Duodenal mucosa (tissue), 2 donors: ENCODE data around the gene VPS33B.
"Not testable (repeated sequence)": the region's sequence is repeated elsewhere in the genome, so short reads cannot be mapped to it uniquely, and the experiment has no call there.

Experiments used
- H3K27ac ChIP-seq: one replicate; pipeline ENCODE4 v1.7.0; 2013; ENCODE audit warnings: low read depth, low read length
- H3K27me3 ChIP-seq, 2 donors: one replicate each; pipeline ENCODE4 v1.7.0; 2013; ENCODE audit warnings: low read length in 2 of 2, control low read depth in 1 of 2; ENCODE audit not compliant: insufficient read depth in 2 of 2, control insufficient read depth in 1 of 2
- H3K36me3 ChIP-seq, 2 donors: one replicate each; pipeline ENCODE4 v1.7.0; 2013; ENCODE audit warnings: low read length in 2 of 2, control low read depth in 1 of 2; ENCODE audit not compliant: insufficient read depth in 2 of 2, control insufficient read depth in 1 of 2
- H3K4me1 ChIP-seq, 2 donors: one replicate each; pipeline ENCODE4 v1.7.0; 2013; ENCODE audit warnings: low read length in 2 of 2, control low read depth in 1 of 2; ENCODE audit not compliant: insufficient read depth in 2 of 2, control insufficient read depth in 1 of 2
- H3K4me3 ChIP-seq, 2 donors: one replicate each; pipeline ENCODE4 v1.7.0; 2013; ENCODE audit warnings: low read length in 2 of 2, low read depth in 1 of 2
- H3K9ac ChIP-seq, 2 donors: one replicate each; pipeline ENCODE4 v1.7.0; 2013; ENCODE audit warnings: low read length in 2 of 2, low read depth in 1 of 2
- H3K9me3 ChIP-seq, 2 donors: one replicate each; pipeline ENCODE4 v1.7.0; 2013; ENCODE audit warnings: low read length in 2 of 2, control low read depth in 1 of 2; ENCODE audit not compliant: control insufficient read depth in 1 of 2

VPS33B gene

GRCh38 chr15:91054816-91055215, 32.4 kb upstream of the VPS33B start:
- H3K36me3 ChIP-seq: no peaks in the 10 kb centered on the region

GRCh38 chr15:91051248-91051647, 28.9 kb upstream of the VPS33B start:
- Histone ChIP-seq H3K9ac (no peak overlapping the region), H3K36me3 (no peaks in the 10 kb centered on the region), H3K9me3 (no peaks in the 10 kb centered on the region), H3K27ac (no peak overlapping the region), H3K4me1 (peaks cover 4 to 5% of the 10 kb centered on the region in 2 donors), H3K27me3 (peaks cover 7 to 9% of the 10 kb centered on the region in 2 donors), H3K4me3 (no peak overlapping the region)

More at GRCh38 chr15:91054816-91055215, 32.4 kb upstream of the VPS33B start:
- Histone ChIP-seq H3K9me3 (no peaks in the 10 kb centered on the region), H3K9ac (no peak overlapping the region), H3K27me3 (peaks cover 9 to 20% of the 10 kb centered on the region in 2 donors), H3K4me1 (peaks cover 0 to 4% of the 10 kb centered on the region in 2 donors), H3K4me3 (no peak overlapping the region), H3K27ac (no peak overlapping the region)

- peaks cover 0 to 5% of the 10 kb centered on the region in 2 donors for H3K4me1 ChIP-seq
- no peaks in the 10 kb centered on the region for H3K36me3 ChIP-seq
- H3K4me3 ChIP-seq: no peak overlapping the region
- no peak overlapping the region for H3K27ac ChIP-seq
- peaks cover 3 to 9% of the 10 kb centered on the region in 2 donors for H3K27me3 ChIP-seq
- H3K9me3 ChIP-seq: no peaks in the 10 kb centered on the region
- no peak overlapping the region for H3K9ac ChIP-seq
These were observed 27.7 kb upstream of the VPS33B start for GRCh38 chr15:91050128-91050455.

GRCh38 chr15:91049378-91050127, 27.2 kb upstream of the VPS33B start:
- H3K27ac ChIP-seq: no peak overlapping the region
- no peaks in the 10 kb centered on the region for H3K36me3 ChIP-seq
- peaks cover 3 to 6% of the 10 kb centered on the region in 2 donors for H3K27me3 ChIP-seq
- H3K4me3 ChIP-seq: peak overlapping the region; percentile 37 to 61
- peaks cover 0 to 5% of the 10 kb centered on the region in 2 donors for H3K4me1 ChIP-seq
- no peaks in the 10 kb centered on the region for H3K9me3 ChIP-seq
- H3K9ac ChIP-seq: peak overlapping the region in 1 of 2 donors; percentile 51

- no peaks in the 10 kb centered on the region for H3K36me3 ChIP-seq
- H3K9ac ChIP-seq: no peak overlapping the region
- peaks cover 0 to 5% of the 10 kb centered on the region in 2 donors for H3K4me1 ChIP-seq
- H3K27me3 ChIP-seq: peaks cover 0 to 2% of the 10 kb centered on the region in 2 donors
- no peak overlapping the region for H3K27ac ChIP-seq
- H3K4me3 ChIP-seq: no peak overlapping the region
- H3K9me3 ChIP-seq: no peaks in the 10 kb centered on the region
These were observed 25.3 kb upstream of the VPS33B start for GRCh38 chr15:91047545-91048199.

GRCh38 chr15:91046056-91046455, 23.7 kb upstream of the VPS33B start:
- H3K27ac ChIP-seq, H3K36me3 ChIP-seq, H3K9ac ChIP-seq, H3K4me1 ChIP-seq, H3K9me3 ChIP-seq, H3K4me3 ChIP-seq, H3K27me3 ChIP-seq: not testable (repeated sequence)

- Histone ChIP-seq H3K4me3 (no peak overlapping the region), H3K4me1 (peaks cover 0 to 5% of the 10 kb centered on the region in 2 donors), H3K27ac (no peak overlapping the region)
These were observed 22.7 kb upstream of the VPS33B start for GRCh38 chr15:91045065-91045464.

GRCh38 chr15:91043202-91043874, 20.9 kb upstream of the VPS33B start:
- Histone ChIP-seq H3K9me3 (no peaks in the 10 kb centered on the region), H3K27ac (no peak overlapping the region), H3K4me1 (no peaks in the 10 kb centered on the region), H3K36me3 (no peaks in the 10 kb centered on the region), H3K4me3 (no peak overlapping the region), H3K27me3 (peaks cover under 1 to 2% of the 10 kb centered on the region in 2 donors), H3K9ac (no peak overlapping the region)

More at GRCh38 chr15:91045065-91045464, 22.7 kb upstream of the VPS33B start:
- H3K9ac ChIP-seq: no peak overlapping the region
- H3K36me3 ChIP-seq: no peaks in the 10 kb centered on the region
- no peaks in the 10 kb centered on the region for H3K27me3 ChIP-seq
- no peaks in the 10 kb centered on the region for H3K9me3 ChIP-seq

GRCh38 chr15:91040856-91041255, 18.5 kb upstream of the VPS33B start:
- Histone ChIP-seq H3K4me3 (no peak overlapping the region), H3K9me3 (no peaks in the 10 kb centered on the region), H3K4me1 (no peaks in the 10 kb centered on the region), H3K27ac (no peak overlapping the region), H3K36me3 (no peaks in the 10 kb centered on the region), H3K27me3 (peaks cover 2 to 5% of the 10 kb centered on the region in 2 donors), H3K9ac (no peak overlapping the region)

GRCh38 chr15:91039996-91040395, 17.6 kb upstream of the VPS33B start:
- H3K9ac ChIP-seq: no peak overlapping the region
- H3K27me3 ChIP-seq: peaks cover 2 to 5% of the 10 kb centered on the region in 2 donors
- no peak overlapping the region for H3K4me3 ChIP-seq
- no peaks in the 10 kb centered on the region for H3K4me1 ChIP-seq
- no peaks in the 10 kb centered on the region for H3K36me3 ChIP-seq
- H3K27ac ChIP-seq: no peak overlapping the region
- H3K9me3 ChIP-seq: no peaks in the 10 kb centered on the region
